MM.1S (cell line): Measurements from ENCODE around the gene WFDC10B.

Experiments used
- DNase-seq: peaks from one replicate; pipeline ENCODE4 v3.0.0-alpha.2; 2015
- H2AFZ ChIP-seq: fragments of 300-600 bp; sonication (generic); 2 replicates; pipeline ENCODE4 v1.6.0; 2016; ENCODE audit warnings: antibody characterized with exemption, low read length
- H3F3A ChIP-seq: fragments of 300-600 bp; sonication (generic); 2 replicates; pipeline ENCODE4 v1.6.1; 2016; ENCODE audit warnings: mild to moderate bottlenecking, antibody characterized with exemption, low read length, moderate library complexity, mixed read lengths; ENCODE audit not compliant: insufficient read depth
- H3K27ac ChIP-seq: fragments of 300-600 bp; sonication (generic); 2 replicates; pipeline ENCODE4 v1.5.1; 2016; ENCODE audit warnings: mild to moderate bottlenecking, low read length
- H3K27me3 ChIP-seq: fragments of 300-600 bp; sonication (generic); replicated peaks from 2 replicates; pipeline ENCODE4 v1.6.0; 2016; ENCODE audit warnings: low read length; ENCODE audit not compliant: insufficient read depth
- H3K36me3 ChIP-seq: fragments of 300-600 bp; sonication (generic); replicated peaks from 2 replicates; pipeline ENCODE4 v1.6.1; 2016; ENCODE audit warnings: mild to moderate bottlenecking, low read length, mixed read lengths; ENCODE audit not compliant: insufficient read depth
- H3K4me1 ChIP-seq: fragments of 300-600 bp; sonication (generic); 2 replicates; pipeline ENCODE4 v1.6.1; 2016; ENCODE audit warnings: low read length, mixed read lengths
- H3K4me2 ChIP-seq: fragments of 300-600 bp; sonication (generic); 2 replicates; pipeline ENCODE4 v1.6.0; 2016; ENCODE audit warnings: low read depth, low read length
- H3K4me3 ChIP-seq: fragments of 300-600 bp; sonication (generic); 2 replicates; pipeline ENCODE4 v1.5.1; 2016; ENCODE audit warnings: low read length, mixed read lengths
- H3K79me2 ChIP-seq: fragments of 300-600 bp; sonication (generic); 2 replicates; pipeline ENCODE4 v1.6.1; 2016; ENCODE audit warnings: mixed run types, low read length, mixed read lengths
- H3K9ac ChIP-seq: fragments of 300-600 bp; sonication (generic); 2 replicates; pipeline ENCODE4 v1.6.1; 2016; ENCODE audit warnings: low read length, mixed read lengths
- H3K9me2 ChIP-seq: fragments of 300-600 bp; sonication (generic); replicated peaks from 2 replicates; pipeline ENCODE4 v1.6.1; 2016; ENCODE audit warnings: mild to moderate bottlenecking, low read length, mixed read lengths; ENCODE audit not compliant: insufficient read depth
- H3K9me3 ChIP-seq: fragments of 300-600 bp; sonication (generic); replicated peaks from 2 replicates; pipeline ENCODE4 v1.6.1; 2016; ENCODE audit warnings: mild to moderate bottlenecking, low read length, mixed read lengths; ENCODE audit not compliant: insufficient read depth
- H4K20me1 ChIP-seq: fragments of 300-600 bp; sonication (generic); 2 replicates; pipeline ENCODE4 v1.6.1; 2016; ENCODE audit warnings: mild to moderate bottlenecking, low read length, moderate library complexity, mixed read lengths; ENCODE audit not compliant: insufficient read depth
- EZH2 ChIP-seq: fragments of 300-600 bp; sonication (generic); optimal IDR thresholded peaks from 2 replicates; pipeline ENCODE3; 2017; ENCODE audit warnings: low read depth, mild to moderate bottlenecking, antibody characterized with exemption, low read length, mixed read lengths
- EZH2phosphoT487 ChIP-seq: fragments of 300-600 bp; sonication (generic); IDR thresholded peaks from 2 replicates; pipeline ENCODE4 v1.6.1; 2018; ENCODE audit warnings: antibody characterized with exemption, low read length
- TF ChIP-seq, protein P1 (sequence below): fragments of 300-600 bp; sonication (generic); IDR thresholded peaks from 2 replicates; pipeline ENCODE4 v1.5.1; 2016; ENCODE audit warnings: antibody characterized with exemption, low read length, mixed read lengths

Gene WFDC10B

DNA sequence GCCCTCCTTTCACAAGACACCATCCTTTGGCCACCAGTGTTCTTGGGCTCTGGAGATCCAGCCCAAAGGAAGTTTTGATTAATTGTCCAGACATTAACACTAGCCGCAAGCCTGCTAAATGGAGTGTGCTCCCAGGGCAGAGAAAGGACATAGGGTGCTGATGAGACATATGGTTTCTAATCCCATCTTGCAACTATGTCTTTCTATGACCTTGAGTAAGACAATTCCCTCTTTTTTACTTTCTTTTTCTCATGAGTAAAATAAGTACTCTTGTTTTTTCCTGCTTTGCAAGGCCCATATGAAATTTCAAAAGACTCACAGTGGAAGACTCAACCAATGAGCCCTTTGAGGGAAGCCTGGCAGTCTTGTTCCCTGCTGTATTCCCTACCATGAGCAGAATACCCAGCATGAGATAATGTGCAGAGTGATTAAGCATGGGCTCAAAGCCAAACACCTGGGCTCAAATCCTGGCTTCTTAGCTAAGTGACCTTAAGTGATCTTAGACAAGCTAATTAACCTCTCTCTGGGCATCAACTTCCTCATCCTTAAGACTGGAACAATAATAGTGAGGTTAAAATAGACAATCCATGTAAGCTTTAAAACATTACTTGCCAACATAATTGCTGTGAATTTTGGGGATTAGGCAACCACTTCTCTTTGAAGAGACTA, at the start of gene WFDC10B:
TSS of gene WFDC10B (minus strand) at position 51 of the 669 bp plus-strand sequence. CDS start 19,027 bp downstream, outside the sequence.
- H3K4me1 ChIP-seq = no peaks in the 10 kb centered on the region
- H3K36me3 ChIP-seq = no peaks in the 10 kb centered on the region
- no peak within 1 kb of the TSS for H3K27ac ChIP-seq
- no peaks in the 10 kb centered on the region for H3K9me3 ChIP-seq
- TF ChIP-seq EZH2phosphoT487 (no peak), EZH2 (no peak)
- TF ChIP-seq, protein P1, sequence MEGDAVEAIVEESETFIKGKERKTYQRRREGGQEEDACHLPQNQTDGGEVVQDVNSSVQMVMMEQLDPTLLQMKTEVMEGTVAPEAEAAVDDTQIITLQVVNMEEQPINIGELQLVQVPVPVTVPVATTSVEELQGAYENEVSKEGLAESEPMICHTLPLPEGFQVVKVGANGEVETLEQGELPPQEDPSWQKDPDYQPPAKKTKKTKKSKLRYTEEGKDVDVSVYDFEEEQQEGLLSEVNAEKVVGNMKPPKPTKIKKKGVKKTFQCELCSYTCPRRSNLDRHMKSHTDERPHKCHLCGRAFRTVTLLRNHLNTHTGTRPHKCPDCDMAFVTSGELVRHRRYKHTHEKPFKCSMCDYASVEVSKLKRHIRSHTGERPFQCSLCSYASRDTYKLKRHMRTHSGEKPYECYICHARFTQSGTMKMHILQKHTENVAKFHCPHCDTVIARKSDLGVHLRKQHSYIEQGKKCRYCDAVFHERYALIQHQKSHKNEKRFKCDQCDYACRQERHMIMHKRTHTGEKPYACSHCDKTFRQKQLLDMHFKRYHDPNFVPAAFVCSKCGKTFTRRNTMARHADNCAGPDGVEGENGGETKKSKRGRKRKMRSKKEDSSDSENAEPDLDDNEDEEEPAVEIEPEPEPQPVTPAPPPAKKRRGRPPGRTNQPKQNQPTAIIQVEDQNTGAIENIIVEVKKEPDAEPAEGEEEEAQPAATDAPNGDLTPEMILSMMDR = no peak
- H3F3A ChIP-seq = no peaks in the 10 kb centered on the region
- H3K4me3 ChIP-seq = no peak within 1 kb of the TSS
- no peak within 1 kb of the TSS for H3K4me2 ChIP-seq
- no peaks in the 10 kb centered on the region for H4K20me1 ChIP-seq
- no peaks in the 10 kb centered on the region for H3K79me2 ChIP-seq
- no peaks in the 10 kb centered on the region for H3K27me3 ChIP-seq
- no peak within 1 kb of the TSS for H2AFZ ChIP-seq
- DNase-seq = no peak
- no peaks in the 10 kb centered on the region for H3K9me2 ChIP-seq
- H3K9ac ChIP-seq = no peak within 1 kb of the TSS

DNA sequence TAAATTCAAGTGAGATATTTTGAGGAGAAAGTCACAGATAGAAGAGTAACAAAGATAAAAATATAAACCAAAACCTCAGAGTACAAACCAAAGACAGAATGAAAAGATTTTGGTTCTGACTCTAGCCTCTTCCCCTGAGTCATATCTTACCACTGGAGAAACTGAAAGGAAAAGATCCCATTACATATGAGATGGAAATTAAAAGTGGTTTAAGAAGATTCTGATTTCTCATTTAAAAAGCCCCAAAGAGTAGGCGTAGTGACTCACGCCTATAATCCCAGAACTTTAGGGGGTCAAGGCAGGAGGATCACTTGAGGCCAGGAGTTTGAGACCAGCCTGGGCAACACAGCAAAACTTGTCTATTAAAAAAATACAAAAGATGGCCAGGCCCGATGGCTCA, 47.9 kb upstream of the WFDC10B start:
- no peaks in the 10 kb centered on the region for H3K36me3 ChIP-seq
- no peak overlapping the region for H3K27ac ChIP-seq
- no peaks in the 10 kb centered on the region; the same call in 1 of the 2 replicates for H3K4me1 ChIP-seq
- H3F3A ChIP-seq = no peaks in the 10 kb centered on the region
- H3K27me3 ChIP-seq = no peaks in the 10 kb centered on the region
- no peak overlapping the region for H3K4me3 ChIP-seq
- no peaks in the 10 kb centered on the region for H3K79me2 ChIP-seq
- H3K4me2 ChIP-seq = no peak overlapping the region
- DNase-seq = peak; percentile 33
- no peaks in the 10 kb centered on the region for H3K9me2 ChIP-seq
- no peak overlapping the region for H3K9ac ChIP-seq
- no peak for TF ChIP-seq EZH2
- no peak for TF ChIP-seq EZH2phosphoT487
- TF ChIP-seq, protein P1 = no peak
- H2AFZ ChIP-seq = no peak overlapping the region
- H4K20me1 ChIP-seq = no peaks in the 10 kb centered on the region
- H3K9me3 ChIP-seq = no peaks in the 10 kb centered on the region

DNA sequence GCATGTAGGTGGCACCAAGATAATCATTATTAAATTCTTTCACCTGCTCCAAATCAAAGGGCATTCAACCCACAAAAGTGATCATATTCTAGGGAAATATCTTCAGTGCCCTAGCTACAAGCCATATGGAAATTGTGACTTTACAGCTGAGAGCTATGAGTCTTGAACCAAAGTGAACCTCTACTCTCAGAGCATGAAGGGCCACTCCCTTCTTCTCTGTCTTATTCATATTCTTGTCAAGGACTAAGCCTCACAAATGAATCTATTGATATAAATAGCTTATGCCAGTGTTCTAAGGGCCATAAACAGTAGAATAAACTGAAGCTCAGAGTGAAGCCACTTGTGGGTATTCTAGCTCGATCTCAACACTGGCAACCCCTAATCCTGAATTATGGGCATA, 46.9 kb upstream of the WFDC10B start:
- no peaks in the 10 kb centered on the region for H3K36me3 ChIP-seq
- no peaks in the 10 kb centered on the region for H3K27me3 ChIP-seq
- H3K4me2 ChIP-seq = no peak overlapping the region
- no peak overlapping the region for H3K9ac ChIP-seq
- H2AFZ ChIP-seq = no peak overlapping the region
- H4K20me1 ChIP-seq = no peaks in the 10 kb centered on the region
- no peak overlapping the region for H3K27ac ChIP-seq
- H3K79me2 ChIP-seq = no peaks in the 10 kb centered on the region
- no peaks in the 10 kb centered on the region for H3K9me3 ChIP-seq
- no peaks in the 10 kb centered on the region; the same call in 1 of the 2 replicates for H3K4me1 ChIP-seq
- H3F3A ChIP-seq = no peaks in the 10 kb centered on the region
- no peaks in the 10 kb centered on the region for H3K9me2 ChIP-seq
- TF ChIP-seq EZH2phosphoT487 = no peak
- TF ChIP-seq, protein P1 = no peak
- TF ChIP-seq EZH2 = no peak
- H3K4me3 ChIP-seq = no peak overlapping the region
- no peak for DNase-seq
